DND-41 (cell line): ENCODE measurements around the gene PRKAG2.

Source experiments
- ATAC-seq: fragments of 200-7000 bp; cut with Tn5 transposase; 3 replicates; pipeline ENCODE4 v1.9.1; 2021; ENCODE audit warnings: low read depth; ENCODE audit not compliant: insufficient read depth
- DNase-seq: peaks from one replicate; pipeline ENCODE4 v3.0.0-alpha.2; 2020
- H2AFZ ChIP-seq: 2 replicates; pipeline ENCODE4 v1.6.0; 2012; ENCODE audit warnings: low read depth, low read length
- H3K27ac ChIP-seq: 2 replicates; pipeline ENCODE4 v1.5.1; 2012; ENCODE audit warnings: low read length, inconsistent platforms
- H3K27me3 ChIP-seq: fragments of 200-600 bp; sonication (generic); 2 replicates; pipeline ENCODE4 v1.6.0; 2012; ENCODE audit warnings: low read length, mild to moderate bottlenecking, inconsistent platforms; ENCODE audit not compliant: insufficient read depth, poor library complexity
- H3K36me3 ChIP-seq: 2 replicates; pipeline ENCODE4 v1.5.1; 2012; ENCODE audit warnings: low read length, inconsistent platforms; ENCODE audit not compliant: insufficient read depth
- H3K4me1 ChIP-seq: 2 replicates; pipeline ENCODE4 v1.5.1; 2012; ENCODE audit warnings: mild to moderate bottlenecking, low read length; ENCODE audit not compliant: insufficient read depth
- H3K4me2 ChIP-seq: 2 replicates; pipeline ENCODE4 v1.6.0; 2012; ENCODE audit warnings: mild to moderate bottlenecking, moderate library complexity, low read length, inconsistent platforms; ENCODE audit not compliant: insufficient read depth
- H3K4me3 ChIP-seq, 2 experiments: fragments of 200-600 bp in 1 of 2; shearing (Covaris generic) in 1 of 2; 2 replicates each; pipeline ENCODE4 v1.5.1; 2012 to 2016; ENCODE audit warnings: inconsistent platforms in 2 of 2, low read length in 2 of 2, mild to moderate bottlenecking in 2 of 2, low read depth in 1 of 2, moderate library complexity in 1 of 2
- H3K79me2 ChIP-seq: 2 replicates; pipeline ENCODE4 v1.6.0; 2012; ENCODE audit warnings: low read length, inconsistent platforms; ENCODE audit not compliant: insufficient read depth
- H3K9ac ChIP-seq: 2 replicates; pipeline ENCODE4 v1.6.0; 2012; ENCODE audit warnings: low read depth, mild to moderate bottlenecking, inconsistent platforms, low read length, moderate library complexity
- H3K9me3 ChIP-seq: 2 replicates; pipeline ENCODE4 v1.5.1; 2012; ENCODE audit warnings: low read length, moderate library complexity, mild to moderate bottlenecking, inconsistent platforms; ENCODE audit not compliant: insufficient read depth, severe bottlenecking
- H4K20me1 ChIP-seq: 2 replicates; pipeline ENCODE4 v1.6.0; 2012; ENCODE audit warnings: low read length; ENCODE audit not compliant: insufficient read depth
- EZH2 ChIP-seq: IDR thresholded peaks from 3 replicates; pipeline ENCODE4 v1.6.1; 2012; ENCODE audit warnings: borderline replicate concordance, low read depth, mild to moderate bottlenecking, moderate library complexity, low read length, inconsistent platforms; ENCODE audit not compliant: severe bottlenecking
- TF ChIP-seq, protein P1 (sequence below): IDR thresholded peaks from 2 replicates; pipeline ENCODE4 v1.5.1; 2012; ENCODE audit warnings: borderline replicate concordance, low read length, moderate library complexity, mild to moderate bottlenecking; ENCODE audit not compliant: poor library complexity, severe bottlenecking; ENCODE audit errors: extremely low read depth

PRKAG2 gene

DNA sequence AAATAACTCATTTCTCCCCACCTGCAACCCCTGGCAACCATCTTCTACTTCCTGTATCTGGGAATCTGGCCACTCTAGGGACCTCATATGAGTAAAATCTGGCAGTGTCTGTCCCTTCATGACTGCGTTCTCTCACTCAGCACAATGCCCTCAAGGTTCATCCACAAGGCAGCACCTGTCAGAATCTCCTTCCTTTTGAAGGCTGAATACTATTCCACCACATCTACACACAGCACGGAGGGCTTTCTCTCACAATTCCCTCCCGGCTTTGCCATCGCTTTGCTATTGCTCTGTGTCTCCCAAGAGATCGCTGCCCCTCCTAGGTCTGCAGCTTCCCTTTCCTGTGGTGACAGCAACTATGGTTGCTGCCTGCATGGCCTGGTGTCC is 182.5 kb downstream of the PRKAG2 start:
- no peak overlapping the region for H2AFZ ChIP-seq
- no peaks in the 10 kb centered on the region for H3K4me1 ChIP-seq
- no peaks in the 10 kb centered on the region for H3K36me3 ChIP-seq
- no peak for TF ChIP-seq EZH2
- TF ChIP-seq, protein P1, sequence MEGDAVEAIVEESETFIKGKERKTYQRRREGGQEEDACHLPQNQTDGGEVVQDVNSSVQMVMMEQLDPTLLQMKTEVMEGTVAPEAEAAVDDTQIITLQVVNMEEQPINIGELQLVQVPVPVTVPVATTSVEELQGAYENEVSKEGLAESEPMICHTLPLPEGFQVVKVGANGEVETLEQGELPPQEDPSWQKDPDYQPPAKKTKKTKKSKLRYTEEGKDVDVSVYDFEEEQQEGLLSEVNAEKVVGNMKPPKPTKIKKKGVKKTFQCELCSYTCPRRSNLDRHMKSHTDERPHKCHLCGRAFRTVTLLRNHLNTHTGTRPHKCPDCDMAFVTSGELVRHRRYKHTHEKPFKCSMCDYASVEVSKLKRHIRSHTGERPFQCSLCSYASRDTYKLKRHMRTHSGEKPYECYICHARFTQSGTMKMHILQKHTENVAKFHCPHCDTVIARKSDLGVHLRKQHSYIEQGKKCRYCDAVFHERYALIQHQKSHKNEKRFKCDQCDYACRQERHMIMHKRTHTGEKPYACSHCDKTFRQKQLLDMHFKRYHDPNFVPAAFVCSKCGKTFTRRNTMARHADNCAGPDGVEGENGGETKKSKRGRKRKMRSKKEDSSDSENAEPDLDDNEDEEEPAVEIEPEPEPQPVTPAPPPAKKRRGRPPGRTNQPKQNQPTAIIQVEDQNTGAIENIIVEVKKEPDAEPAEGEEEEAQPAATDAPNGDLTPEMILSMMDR = no peak
- no peak overlapping the region for H3K27ac ChIP-seq
- no peaks in the 10 kb centered on the region for H3K79me2 ChIP-seq
- no peak for ATAC-seq
- H3K27me3 ChIP-seq = peaks cover 14% of the 10 kb centered on the region
- no peak overlapping the region for H3K4me2 ChIP-seq
- no peak overlapping the region for H3K4me3 ChIP-seq
- H3K9ac ChIP-seq = no peak overlapping the region
- no peaks in the 10 kb centered on the region for H3K9me3 ChIP-seq
- H4K20me1 ChIP-seq = no peaks in the 10 kb centered on the region
- no peak for DNase-seq

GRCh38 chr7:151693140-151693539 is 183.8 kb downstream of the PRKAG2 start:
- Histone ChIP-seq H3K27ac (no peak overlapping the region), H3K27me3 (peaks cover 14% of the 10 kb centered on the region), H2AFZ (no peak overlapping the region), H3K9ac (no peak overlapping the region), H3K79me2 (no peaks in the 10 kb centered on the region), H3K4me3 (no peak overlapping the region), H3K9me3 (no peaks in the 10 kb centered on the region), H4K20me1 (no peaks in the 10 kb centered on the region), H3K4me1 (no peaks in the 10 kb centered on the region), H3K4me2 (no peak overlapping the region), H3K36me3 (no peaks in the 10 kb centered on the region)
- TF ChIP-seq, protein P1 = no peak
- no peak for TF ChIP-seq EZH2
- DNase-seq (no peak), ATAC-seq (no peak)

DNA sequence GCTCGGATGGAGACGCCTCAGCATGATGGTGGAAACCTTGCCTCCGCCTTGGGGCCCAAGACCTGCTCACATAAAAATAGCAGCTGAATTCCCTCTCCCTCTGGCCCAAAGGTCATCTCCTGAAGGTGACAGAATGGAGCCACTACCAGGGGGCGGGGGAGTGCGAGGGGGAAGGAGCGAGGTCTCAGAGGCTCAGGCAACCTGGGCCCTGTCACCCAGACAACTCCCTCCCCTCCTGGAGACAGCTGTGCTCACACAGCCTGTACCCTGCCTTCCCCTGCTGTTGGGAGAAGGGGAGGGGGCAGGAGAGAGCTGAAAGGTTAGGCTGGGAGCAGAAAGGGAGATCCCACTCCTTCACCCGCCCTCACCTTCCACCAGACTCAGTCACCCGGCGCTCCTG is 184.2 kb downstream of the PRKAG2 start:
- H3K27me3 ChIP-seq = peaks cover 14% of the 10 kb centered on the region
- no peak for DNase-seq

More for the DNA sequence above, 184.2 kb downstream of the PRKAG2 start:
- Histone ChIP-seq H3K79me2 (no peaks in the 10 kb centered on the region), H3K27ac (no peak overlapping the region), H3K4me1 (no peaks in the 10 kb centered on the region), H2AFZ (no peak overlapping the region), H3K9me3 (no peaks in the 10 kb centered on the region), H3K9ac (no peak overlapping the region), H3K36me3 (no peaks in the 10 kb centered on the region), H4K20me1 (no peaks in the 10 kb centered on the region), H3K4me3 (no peak overlapping the region), H3K4me2 (no peak overlapping the region)
- ATAC-seq = no peak
- TF ChIP-seq, protein P1 = no peak
- TF ChIP-seq EZH2 = no peak
